ENCODE measurements around the gene CAP2.

Gene CAP2, protein sequence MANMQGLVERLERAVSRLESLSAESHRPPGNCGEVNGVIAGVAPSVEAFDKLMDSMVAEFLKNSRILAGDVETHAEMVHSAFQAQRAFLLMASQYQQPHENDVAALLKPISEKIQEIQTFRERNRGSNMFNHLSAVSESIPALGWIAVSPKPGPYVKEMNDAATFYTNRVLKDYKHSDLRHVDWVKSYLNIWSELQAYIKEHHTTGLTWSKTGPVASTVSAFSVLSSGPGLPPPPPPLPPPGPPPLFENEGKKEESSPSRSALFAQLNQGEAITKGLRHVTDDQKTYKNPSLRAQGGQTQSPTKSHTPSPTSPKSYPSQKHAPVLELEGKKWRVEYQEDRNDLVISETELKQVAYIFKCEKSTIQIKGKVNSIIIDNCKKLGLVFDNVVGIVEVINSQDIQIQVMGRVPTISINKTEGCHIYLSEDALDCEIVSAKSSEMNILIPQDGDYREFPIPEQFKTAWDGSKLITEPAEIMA
- 0 to 0.06 reads per million in 2 experiments for total RNA-seq

DNA sequence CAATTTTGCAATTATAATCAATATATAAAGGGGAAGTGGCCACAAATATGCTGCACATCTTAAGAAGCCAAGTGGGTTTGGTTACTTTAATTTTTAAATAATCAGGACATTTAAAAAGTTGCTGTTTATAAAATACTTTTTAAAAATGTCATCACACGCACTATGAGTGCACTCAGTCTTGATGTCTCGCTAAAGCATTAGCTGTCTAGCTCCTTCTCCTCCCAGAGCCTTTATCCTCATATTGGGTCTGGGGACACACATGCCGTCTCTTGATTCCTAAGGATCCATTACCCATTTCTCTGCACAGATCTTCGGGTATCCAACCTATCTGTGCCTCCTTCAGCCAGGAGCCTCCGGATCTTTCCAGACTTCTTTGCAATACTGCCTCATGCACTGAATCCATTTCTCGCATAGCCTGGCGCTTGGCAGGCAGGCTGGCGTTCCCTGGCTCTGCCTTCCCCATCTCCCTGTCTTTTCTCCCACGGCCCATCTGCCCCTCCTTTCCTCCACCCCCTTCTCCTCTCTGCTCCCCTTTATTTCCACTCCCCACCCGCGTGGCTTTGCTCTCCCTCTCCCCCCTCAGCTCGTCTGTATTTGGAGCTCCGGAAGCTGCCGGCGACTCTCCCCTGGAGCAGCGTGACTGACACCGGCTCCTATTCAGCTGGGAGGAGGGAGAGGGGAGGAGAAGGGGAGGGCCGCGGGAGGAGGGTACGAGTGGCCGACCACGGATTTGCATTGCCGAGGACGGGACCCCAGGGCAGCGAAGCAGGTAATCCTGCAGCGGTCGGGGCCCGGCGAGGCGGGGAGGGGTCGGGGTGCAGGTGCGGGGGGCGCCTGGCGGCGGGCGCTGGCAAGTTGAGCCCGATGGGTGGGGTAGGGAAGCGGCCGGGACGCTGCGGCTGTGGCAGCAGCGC lies at the start of gene CAP2:
Gene CAP2, plus strand, starts transcription at position 618 of the 914 bp plus-strand sequence. CDS start 27,961 bp downstream, outside the sequence.
- no peak for DNase-seq (ENCODE audit: low read depth)

DNA sequence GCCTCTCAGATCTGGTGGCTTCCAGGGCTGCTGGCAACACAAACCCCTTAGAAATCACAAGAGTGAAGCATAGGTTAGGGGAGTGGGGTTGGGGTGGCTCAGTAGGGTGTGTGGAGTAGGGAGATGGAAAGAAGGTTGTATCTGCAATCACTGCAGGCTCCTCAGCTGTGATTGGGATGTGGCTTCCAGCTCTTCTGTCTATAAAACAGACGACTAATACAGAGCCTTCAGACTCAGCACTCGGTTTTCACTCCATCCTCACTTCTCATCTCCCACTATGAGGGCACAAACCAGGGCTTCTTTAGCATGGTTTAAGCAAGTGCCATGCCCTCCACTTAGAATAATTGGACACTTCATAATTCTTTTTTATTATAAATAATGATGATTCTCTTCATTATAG lies 46.4 kb upstream of the CAP2 start:
- DNase-seq (ENCODE audit: low read depth): no peak

DNA sequence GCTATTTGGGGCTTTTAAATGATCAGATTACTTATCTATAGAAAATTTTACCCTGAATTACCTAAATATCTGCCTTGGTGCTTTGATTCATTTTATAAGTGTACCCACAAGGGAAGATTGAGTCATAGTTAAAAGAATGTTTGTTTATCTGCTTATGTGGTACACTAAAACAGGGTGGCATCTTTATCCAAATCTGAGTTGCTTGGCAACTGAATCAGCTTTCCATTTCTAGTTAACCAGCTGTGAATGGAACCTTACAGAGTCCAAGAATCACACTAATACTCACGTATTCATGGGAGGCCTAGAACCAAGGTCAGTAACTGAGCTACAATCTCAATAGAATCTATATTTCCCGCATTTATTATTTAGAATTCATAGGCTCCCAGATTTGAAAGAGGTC lies 44.0 kb upstream of the CAP2 start:
- DNase-seq (ENCODE audit: low read depth): no peak

DNA sequence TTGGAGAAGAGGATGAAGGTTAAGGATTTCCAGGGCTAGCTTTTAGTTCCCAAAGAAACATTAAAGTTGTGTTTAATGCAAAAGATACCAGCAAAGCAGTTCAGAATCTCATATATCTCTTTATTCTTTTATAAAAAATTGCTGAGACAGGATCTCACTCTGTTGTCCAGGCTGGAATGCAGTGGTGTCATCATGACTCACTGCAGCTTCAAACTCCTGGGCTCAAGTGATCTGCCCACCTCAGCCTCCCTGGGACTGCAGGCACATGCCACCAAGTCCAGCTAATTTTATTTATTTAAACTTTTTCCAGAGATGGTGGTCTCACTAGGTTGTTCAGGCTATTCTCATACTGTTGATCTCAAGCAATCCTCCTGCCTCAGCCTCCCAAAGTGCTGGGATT lies 41.1 kb upstream of the CAP2 start:
- DNase-seq (ENCODE audit: low read depth): no peak

DNA sequence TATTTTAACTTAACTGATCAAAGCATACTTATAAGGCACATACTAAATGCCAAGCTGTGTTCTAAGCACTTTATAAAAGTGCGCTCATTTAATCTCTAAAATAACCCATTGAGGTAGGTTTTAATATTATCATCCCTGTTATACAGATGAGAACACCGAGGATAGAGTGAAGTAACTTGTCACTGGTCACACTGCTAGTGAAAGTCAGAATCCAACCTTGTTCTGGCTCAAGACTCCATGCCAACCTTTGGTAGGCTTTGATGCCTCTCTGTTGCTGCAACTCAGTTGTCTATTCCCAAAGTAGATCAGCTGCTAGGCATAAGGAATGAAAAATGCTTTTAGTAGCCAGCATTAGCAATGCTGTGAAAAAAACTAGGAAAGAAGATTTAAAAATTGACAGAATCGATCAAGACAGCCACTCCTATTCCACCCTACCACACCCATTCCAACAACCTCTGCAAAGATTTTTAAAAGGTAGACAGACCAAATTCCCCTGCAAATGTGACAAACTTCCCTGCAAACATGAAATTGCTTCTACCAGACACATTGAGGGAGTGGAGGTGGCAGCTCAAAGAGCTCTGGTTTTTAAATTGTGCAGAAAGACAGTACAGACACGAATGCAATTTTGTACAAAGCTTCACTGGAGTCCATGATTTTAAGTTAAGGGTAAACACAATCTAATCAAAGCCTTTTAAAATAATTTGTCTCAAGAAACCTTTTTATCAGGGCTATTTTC lies 39.8 kb upstream of the CAP2 start:
- no peak for DNase-seq (ENCODE audit: low read depth)

DNA sequence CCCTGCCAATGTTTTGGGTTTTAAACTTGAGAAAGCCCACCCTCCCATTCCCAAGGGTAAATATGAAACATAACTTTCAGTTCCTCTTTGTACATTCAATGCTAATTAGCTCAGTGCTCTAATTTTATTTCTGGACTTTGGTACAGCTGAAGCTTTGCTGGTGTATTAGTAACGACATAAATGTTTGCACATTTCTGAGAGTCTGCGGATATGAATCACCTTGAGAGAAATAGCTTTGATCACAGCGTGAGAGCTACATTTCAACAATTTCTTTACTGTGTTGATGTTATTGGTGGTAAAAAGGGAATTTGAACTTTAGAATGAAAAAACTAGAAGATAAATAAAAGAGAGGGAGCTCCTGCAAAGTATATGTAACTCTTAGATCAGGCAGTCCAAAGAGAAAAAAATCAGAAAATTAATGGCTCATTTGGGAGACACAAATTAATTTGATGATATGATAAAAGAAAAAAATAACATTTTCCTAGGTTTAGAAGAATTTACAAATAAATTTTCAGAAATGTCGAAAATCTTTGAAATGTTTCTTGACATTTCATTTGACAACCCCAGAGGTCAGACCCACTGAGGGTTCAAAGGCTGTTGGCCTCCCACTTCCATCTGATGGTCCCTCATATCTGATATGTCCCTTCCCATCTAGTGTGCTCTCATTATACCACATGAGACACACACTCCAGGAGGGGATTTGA lies 38.5 kb upstream of the CAP2 start:
- no peak for DNase-seq (ENCODE audit: low read depth)

DNA sequence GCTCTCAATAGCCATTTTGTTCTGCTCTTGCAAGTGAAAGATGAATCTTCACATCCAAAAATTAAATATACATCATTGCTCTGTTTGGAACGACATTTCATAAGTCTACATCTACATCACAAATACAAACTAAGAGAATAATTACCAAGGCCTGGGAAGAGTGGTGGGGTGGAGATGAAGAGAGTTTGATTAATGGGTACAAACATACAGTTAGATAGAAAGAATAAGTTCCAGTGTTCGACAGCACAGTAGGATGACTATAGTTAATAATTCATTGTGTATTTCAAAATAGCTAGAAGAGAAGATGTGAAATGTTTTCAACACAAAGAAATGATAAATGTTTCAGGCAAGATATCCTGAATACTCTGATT lies 38.0 kb upstream of the CAP2 start:
- DNase-seq (ENCODE audit: low read depth): no peak

DNA sequence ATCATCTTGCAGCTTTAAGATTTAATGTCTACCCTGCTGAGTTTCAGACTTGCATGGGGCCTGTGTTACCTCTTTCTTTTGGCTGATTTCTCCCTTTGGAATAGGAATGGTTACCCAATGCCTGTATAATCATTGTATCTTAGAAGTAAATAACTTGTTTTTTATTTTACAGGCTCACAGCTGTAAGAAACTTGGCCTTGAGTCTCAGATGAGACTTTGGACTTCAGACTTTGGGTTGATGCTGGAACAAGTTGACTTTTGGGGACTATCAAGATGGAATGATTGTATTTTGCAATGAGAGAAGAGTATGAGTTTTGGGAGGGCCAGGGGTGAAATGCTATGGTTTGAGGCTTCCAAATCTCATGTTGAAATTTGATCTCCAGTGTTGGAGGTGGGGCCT lies 34.9 kb upstream of the CAP2 start:
- DNase-seq (ENCODE audit: low read depth): no peak

DNA sequence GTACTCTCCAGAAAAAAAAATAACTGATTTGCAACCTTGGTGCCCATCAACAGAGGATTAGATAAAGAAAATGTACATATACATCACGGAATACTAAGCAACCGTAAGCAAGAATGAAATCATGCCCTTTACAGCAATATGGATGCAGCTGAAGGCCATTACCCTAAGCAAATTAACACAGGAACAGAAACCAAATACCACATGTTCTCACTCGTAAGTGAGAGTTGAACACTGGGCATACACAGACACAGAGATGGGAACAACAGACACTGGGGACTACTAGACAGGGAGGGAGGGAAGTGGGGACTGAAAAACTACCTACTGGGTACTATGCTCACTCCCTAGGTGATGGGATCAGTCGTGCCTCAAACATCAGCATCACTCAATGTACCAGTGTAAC lies 32.8 kb upstream of the CAP2 start:
- DNase-seq (ENCODE audit: low read depth): no peak

DNA sequence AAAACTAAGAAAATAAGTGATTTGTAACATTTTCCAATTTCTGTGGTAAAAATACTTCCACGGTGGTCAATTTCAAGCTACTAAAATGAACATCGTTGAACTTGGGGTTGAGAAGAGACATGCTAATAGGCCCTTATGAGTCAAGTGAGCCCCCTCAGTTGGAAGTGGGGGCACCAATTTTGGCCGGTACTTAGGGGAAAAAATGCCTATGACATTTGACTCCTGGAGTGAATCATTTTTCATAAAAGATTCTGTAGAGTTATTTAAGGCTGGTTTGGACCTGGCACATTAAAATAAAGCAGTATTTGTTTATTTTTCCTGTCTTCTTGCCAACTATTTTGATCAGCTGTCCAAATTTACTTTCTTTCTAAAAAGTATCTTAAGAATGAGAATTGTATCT lies 32.4 kb upstream of the CAP2 start:
- DNase-seq (ENCODE audit: low read depth): no peak

DNA sequence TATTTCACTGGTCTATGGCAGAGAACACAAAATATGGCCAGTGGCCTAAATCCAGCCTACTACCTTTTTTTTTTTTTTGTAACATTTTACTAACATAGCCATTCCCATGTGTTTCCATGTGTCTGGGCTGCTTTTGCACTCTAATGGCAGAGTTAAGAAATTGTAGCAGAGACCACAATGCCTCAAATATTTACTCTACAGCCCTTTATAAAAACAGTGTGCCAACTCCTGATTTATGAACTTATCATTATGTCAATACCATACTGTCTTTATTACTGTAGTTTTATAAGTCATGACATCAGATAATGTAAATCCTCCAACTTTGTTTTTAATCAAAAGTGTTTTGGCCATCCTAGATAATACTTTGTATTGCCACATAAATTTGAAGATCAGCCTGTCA lies 27.4 kb upstream of the CAP2 start:
- no peak for DNase-seq (ENCODE audit: low read depth)

DNA sequence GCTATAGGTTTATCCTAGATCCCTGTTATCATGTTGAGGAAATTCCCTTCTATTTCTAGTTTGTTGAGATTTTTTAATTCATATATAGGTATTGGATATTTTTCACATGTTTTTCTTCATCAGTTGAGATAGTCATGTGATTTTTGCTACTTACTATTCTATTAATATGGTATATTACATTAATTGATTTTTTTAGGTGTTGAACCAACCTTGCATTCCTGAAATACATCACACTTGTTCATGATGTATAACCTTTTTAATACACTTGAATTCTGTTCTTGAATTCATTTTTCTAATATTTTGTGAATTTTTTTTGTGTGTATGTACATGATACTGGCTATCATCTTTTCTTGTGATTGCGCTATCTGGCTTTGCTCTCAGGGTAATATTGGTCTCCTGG lies 25.5 kb upstream of the CAP2 start:
- no peak for DNase-seq (ENCODE audit: low read depth)

DNA sequence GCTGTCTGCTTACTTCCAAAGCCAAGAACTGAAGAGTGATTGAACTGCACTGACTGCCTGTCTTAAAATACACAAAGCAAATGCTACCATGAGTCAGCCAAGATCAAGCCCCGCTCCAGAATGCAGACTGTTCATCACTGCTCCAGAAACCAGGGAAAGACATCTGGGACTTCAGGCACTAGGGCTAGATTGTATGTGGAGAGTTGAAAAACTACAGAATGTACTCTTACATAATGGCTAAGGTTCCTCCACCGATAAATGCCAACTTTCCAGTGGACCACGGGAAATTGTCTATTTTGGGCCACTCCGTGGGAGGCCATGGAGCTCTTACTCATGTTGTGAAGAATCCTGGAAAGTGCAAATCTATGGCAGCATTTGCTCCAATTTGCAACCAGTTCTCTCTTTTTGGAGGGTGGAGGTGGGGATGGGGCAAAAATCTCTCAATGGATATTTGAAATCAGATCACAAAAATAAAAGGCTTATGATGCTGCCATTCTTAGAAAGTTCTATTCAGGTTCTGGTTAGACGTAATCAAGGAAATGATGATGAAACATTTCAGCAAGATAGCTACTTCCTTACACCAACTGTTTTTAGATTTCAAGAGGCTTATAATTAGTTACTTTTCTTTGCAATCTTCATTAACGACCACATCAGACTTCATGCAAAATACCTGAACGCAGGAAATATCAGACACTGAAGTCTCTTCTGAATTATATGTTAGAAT lies 11.8 kb upstream of the CAP2 start:
- no peak for DNase-seq (ENCODE audit: low read depth)

DNA sequence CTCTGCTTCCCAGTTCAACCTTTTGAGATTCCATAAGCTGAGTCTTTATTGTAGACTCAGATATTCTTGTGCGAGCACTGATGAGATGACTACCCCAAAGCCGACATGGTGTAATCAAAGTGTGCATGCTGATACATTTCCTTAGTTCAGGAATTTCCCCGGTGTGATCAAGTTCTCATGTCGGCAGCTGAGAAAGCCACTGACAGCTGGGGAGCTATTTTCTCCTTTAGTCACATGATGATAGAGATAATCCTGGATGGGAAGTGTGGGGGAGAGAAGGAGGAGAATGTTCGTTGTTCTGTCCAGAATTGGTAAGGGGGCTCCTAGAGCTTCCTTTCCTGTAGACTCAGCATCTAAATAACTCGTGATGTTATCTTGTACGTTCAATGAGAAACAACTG lies 7.7 kb upstream of the CAP2 start:
- no peak for DNase-seq (ENCODE audit: low read depth)

DNA sequence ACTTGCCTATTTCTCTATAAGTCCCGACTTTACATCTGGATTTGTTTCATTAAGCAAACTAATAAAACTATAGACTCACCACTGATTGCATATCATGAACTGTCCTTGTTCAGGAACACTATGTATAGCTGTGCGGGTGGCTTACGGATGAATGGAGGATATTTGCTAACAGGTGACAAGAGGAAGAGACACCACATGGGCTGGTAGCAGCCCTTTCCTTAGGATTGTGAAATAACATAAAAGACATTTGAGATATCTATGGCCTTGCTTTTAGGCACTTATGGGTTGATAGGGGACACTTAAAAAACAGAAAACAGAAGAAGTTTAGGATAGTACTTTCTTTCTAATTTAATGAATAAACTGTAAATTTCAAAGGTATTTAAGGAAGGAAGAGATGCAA lies 5.0 kb upstream of the CAP2 start:
- no peak for DNase-seq (ENCODE audit: low read depth)

DNA sequence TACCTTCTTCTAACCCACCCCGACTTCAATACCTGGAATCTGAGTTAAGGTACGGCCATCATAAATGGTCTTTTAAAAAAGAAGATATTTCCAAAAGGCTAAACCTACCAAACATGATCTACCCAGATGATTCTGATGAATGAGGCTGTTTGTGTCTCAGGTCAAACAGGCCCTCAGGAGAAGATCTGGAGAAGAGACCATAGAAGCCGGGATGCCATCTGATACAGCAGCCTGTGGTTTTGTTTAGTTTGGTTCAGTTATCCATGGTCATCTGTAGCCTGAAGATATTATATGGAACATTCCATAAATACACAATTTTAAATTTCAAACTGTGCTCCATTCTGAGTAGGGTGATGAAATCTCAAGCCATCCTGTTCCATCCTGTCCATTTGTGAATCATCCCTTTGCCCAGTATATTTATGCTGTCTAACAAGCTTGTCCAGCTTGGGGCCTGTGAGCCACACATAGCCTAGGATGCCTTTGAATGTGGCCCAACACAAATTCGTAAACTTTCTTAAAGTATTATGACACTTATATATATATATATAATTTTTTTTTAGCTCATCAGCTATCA lies 4.0 kb upstream of the CAP2 start:
- DNase-seq (ENCODE audit: low read depth): no peak

DNA sequence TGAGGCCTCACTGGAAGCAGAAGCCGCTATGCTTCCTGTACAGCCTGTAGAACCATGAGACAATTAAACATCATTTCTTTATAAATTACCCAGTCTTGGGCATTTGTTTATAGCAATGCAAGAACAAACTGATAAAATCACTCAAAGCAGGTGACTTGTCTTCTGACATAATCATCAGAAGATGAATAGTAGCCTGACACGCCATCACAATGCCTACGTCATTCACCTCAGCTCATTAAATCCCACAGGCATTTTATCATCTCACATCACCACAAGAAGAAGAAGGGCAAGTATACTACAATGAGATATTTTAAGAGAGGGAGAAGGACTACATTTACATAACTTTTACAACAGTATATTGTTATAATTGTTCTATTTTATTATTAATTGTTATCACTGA lies 3.1 kb upstream of the CAP2 start:
- no peak for DNase-seq (ENCODE audit: low read depth)

DNA sequence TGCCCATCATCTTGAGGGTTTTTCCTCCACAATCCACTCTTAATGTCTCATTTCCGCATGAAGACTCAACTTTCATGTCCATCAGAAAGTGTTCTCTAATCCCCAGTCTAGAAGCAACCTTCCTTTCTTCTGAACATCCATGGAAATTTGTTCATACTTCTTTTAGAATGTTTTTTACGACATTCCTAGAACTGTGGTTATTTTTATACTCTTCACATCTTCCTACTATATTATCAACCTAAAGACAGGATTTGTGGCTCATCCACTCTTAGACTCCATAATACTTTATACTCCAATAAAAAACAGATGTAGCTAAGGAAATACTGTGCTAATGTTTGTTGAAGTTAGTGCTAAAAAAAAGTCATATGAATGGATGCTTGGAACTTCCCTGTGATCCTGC lies 1.4 kb upstream of the CAP2 start:
- no peak for DNase-seq (ENCODE audit: low read depth)

DNA sequence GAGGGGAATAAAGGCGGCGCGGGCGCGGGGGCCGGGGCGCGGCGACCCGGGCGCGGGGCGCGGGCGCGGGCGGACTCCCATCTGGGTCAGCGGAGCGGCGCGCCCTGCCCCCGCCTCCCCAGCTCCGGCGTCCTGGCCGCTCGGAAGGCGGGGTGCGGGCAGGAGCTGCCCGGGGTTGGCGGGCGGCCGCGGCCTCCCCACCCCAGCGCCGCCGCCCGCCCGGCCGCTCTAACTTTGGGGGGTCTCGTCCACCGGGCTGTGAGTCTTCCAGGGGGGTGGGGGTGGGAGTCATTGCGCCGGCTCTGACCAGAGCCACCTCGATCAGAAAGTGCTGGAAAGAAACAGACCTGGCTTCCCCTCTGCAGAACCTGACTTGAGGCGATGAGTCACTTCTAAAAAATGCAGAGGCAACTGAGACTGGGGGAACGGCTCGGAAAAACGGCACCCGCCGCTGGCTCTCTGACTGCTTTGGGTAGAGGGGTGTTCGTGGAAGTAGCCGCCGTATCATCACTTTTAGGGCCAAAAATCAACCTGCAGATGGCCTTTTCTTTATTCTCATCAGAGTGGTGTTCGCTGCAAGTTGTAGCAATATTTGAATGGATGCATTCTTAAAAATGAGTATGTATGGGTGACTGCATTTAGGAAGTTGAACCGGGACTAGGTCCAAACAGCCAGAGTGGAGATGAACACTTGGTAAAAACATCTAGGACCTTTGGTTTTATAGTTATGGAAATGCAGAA lies 667 bp downstream of the CAP2 start:
- DNase-seq (ENCODE audit: low read depth): no peak

DNA sequence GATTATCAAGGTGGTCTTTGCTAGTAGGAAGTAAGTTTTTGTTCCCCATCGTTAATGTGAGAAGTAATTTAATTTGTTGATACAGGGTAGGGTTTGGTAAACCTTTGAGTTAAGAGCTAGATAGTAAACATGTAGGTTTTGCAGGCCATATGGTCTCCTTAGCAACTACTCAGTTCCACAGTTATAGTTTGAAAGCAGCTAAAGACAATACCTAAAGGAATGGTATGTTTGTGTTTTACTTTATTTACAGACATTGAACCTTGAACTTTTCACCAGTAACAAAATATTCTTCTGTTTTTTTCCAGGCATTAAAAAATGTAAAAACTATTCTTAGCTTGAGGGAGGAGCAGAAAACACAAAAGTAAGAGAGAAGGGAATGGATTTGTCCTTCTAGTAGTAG lies 1.7 kb downstream of the CAP2 start:
- DNase-seq (ENCODE audit: low read depth): no peak
